Immature natural killer cell (primary cell): ENCODE results near the gene DDX60. TPM values are rescaled to one million over a fixed set of nuclear protein-coding genes. Genes with fewer than 3 reads are reported as not detected.
"Not testable (repeated sequence)": the region's sequence is repeated elsewhere in the genome, so short reads cannot be mapped to it uniquely, and the experiment has no call there.

Source experiments
- DNase-seq, 3 donors: peaks; one replicate each; pipeline ENCODE4 v3.0.0; 2022; ENCODE audit warnings: mixed read lengths in 1 of 3
- H3K27ac Mint-ChIP-seq, 6 donors: one replicate each; pipeline ENCODE4 v1.8.0; 2020; ENCODE audit warnings: mixed read lengths in 6 of 6, mild to moderate bottlenecking in 5 of 6, inconsistent platforms in 4 of 6, moderate library complexity in 3 of 6
- H3K27me3 Mint-ChIP-seq, 3 donors: one replicate each; pipeline ENCODE4 v1.8.0; 2020 to 2021; ENCODE audit warnings: low read depth in 3 of 3, mild to moderate bottlenecking in 3 of 3, mixed read lengths in 3 of 3, moderate library complexity in 3 of 3, inconsistent platforms in 1 of 3
- H3K36me3 Mint-ChIP-seq, 3 donors: one replicate each; pipeline ENCODE4 v1.8.0; 2020; ENCODE audit warnings: mixed read lengths in 3 of 3, inconsistent platforms in 2 of 3, mild to moderate bottlenecking in 2 of 3
- H3K4me1 Mint-ChIP-seq, 2 donors: one replicate each; pipeline ENCODE4 v1.8.0; 2020; ENCODE audit warnings: inconsistent platforms in 2 of 2, mild to moderate bottlenecking in 2 of 2, mixed read lengths in 2 of 2, moderate library complexity in 1 of 2
- H3K4me3 Mint-ChIP-seq, 5 donors: one replicate each; pipeline ENCODE4 v1.8.0; 2020; ENCODE audit warnings: mild to moderate bottlenecking in 5 of 5, mixed read lengths in 5 of 5, inconsistent platforms in 3 of 5, moderate library complexity in 3 of 5
- H3K9me3 Mint-ChIP-seq, 6 donors: one replicate each; pipeline ENCODE4 v1.8.0; 2020; ENCODE audit warnings: mild to moderate bottlenecking in 6 of 6, mixed read lengths in 6 of 6, inconsistent platforms in 4 of 6, moderate library complexity in 3 of 6
- polyA plus RNA-seq, 3 donors: library from polyadenylated mRNA; unstranded; fragments of 300-500 nt; fragmentation: Illumina TruSeq; gene quantifications; one replicate each; pipeline ENCODE4 v1.2.3, GENCODE V29; 2021

DDX60 gene
- polyA plus RNA-seq, 3 donors from 2014 or later: 17.7 to 31.8 (median 20.1) TPM

DNA sequence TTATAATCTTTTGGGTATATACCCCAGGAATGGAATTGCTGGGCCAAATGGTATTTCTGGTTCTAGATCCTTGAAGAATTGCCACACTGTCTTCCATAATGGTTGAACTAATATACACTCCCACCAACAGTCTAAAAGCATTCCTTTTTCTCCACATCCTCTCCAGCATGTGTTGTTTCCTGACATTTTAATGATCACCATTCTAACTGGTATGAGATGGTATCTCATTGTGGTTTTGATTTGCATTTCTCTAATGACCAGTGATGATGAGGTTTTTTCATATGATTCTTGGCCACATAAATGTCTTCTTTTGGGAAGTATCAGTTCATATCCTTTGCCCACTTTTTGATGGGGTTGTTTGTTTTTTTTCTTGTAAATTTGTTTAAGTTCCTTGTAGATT is 105.0 kb downstream of the DDX60 start:
- H3K36me3 Mint-ChIP-seq: peaks cover 53 to 79% (median 59%) of the 10 kb centered on the region in 3 donors
- not testable (repeated sequence) for DNase-seq, H3K4me1 Mint-ChIP-seq, H3K27me3 Mint-ChIP-seq, H3K27ac Mint-ChIP-seq, H3K9me3 Mint-ChIP-seq, H3K4me3 Mint-ChIP-seq

DNA sequence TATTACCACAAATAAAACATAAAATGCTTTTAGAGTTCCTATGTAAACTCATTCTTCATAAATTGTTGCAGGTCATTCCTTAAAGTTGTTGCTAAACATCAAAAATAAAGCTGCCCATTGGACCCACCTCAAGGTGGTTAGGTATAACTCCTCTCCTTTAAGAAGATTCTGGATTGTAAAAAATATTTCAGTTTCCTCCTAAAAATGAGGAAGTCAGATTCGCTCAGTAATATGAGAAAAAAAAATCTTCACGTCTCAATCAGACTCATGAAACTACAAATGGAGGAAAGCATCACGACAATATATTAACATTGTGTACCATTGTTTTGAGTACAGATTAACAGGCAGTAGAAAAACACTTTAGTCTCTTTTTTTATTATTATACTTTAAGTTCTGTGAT is 105.9 kb downstream of the DDX60 start:
- H3K4me3 Mint-ChIP-seq: no peak overlapping the region
- DNase-seq: no peak
- peaks cover 46 to 72% (median 54%) of the 10 kb centered on the region in 3 donors for H3K36me3 Mint-ChIP-seq
- peaks cover 0 to 7% (median 4%) of the 10 kb centered on the region in 6 donors for H3K9me3 Mint-ChIP-seq
- no peak overlapping the region for H3K27ac Mint-ChIP-seq
- no peaks in the 10 kb centered on the region for H3K27me3 Mint-ChIP-seq
- no peaks in the 10 kb centered on the region for H3K4me1 Mint-ChIP-seq

- peaks cover 4 to 20% (median 9%) of the 10 kb centered on the region in 6 donors for H3K9me3 Mint-ChIP-seq
- no peak for DNase-seq
- no peak overlapping the region for H3K27ac Mint-ChIP-seq
- no peak overlapping the region for H3K4me3 Mint-ChIP-seq
- no peaks in the 10 kb centered on the region for H3K4me1 Mint-ChIP-seq
- H3K27me3 Mint-ChIP-seq: peaks cover 2 to 4% (median 3%) of the 10 kb centered on the region in 3 donors
- peaks cover 13 to 45% (median 35%) of the 10 kb centered on the region in 3 donors for H3K36me3 Mint-ChIP-seq
Measured at GRCh38 chr4:168208957-168209614, 109.5 kb downstream of the DDX60 start.

- DNase-seq: no peak
- Mint-ChIP-seq H3K36me3 (peaks cover 8 to 27% (median 15%) of the 10 kb centered on the region in 3 donors), H3K27ac (no peak overlapping the region), H3K4me1 (no peaks in the 10 kb centered on the region), H3K27me3 (peaks cover 2 to 4% (median 3%) of the 10 kb centered on the region in 3 donors), H3K9me3 (peaks cover 10 to 33% (median 18%) of the 10 kb centered on the region in 6 donors), H3K4me3 (no peak overlapping the region)
Measured at GRCh38 chr4:168203233-168203911, 115.2 kb downstream of the DDX60 start.

GRCh38 chr4:168200685-168201084 is 117.9 kb downstream of the DDX60 start:
- H3K27me3 Mint-ChIP-seq: peaks cover 0 to 4% (median 2%) of the 10 kb centered on the region in 3 donors
- no peak overlapping the region for H3K4me3 Mint-ChIP-seq
- no peaks in the 10 kb centered on the region for H3K4me1 Mint-ChIP-seq
- H3K27ac Mint-ChIP-seq: no peak overlapping the region
- peaks cover 8 to 14% (median 12%) of the 10 kb centered on the region in 3 donors for H3K36me3 Mint-ChIP-seq
- peaks cover 7 to 30% (median 17%) of the 10 kb centered on the region in 6 donors for H3K9me3 Mint-ChIP-seq
- DNase-seq: no peak

GRCh38 chr4:168199260-168199957 is 119.1 kb downstream of the DDX60 start:
- Mint-ChIP-seq H3K4me1 (no peaks in the 10 kb centered on the region), H3K27ac (no peak overlapping the region), H3K27me3 (peaks cover 0 to 1% (median 0%) of the 10 kb centered on the region in 3 donors), H3K4me3 (no peak overlapping the region), H3K9me3 (peaks cover 4 to 21% (median 14%) of the 10 kb centered on the region in 6 donors), H3K36me3 (peaks cover 7 to 11% (median 8%) of the 10 kb centered on the region in 3 donors)
- DNase-seq: no peak

DNA sequence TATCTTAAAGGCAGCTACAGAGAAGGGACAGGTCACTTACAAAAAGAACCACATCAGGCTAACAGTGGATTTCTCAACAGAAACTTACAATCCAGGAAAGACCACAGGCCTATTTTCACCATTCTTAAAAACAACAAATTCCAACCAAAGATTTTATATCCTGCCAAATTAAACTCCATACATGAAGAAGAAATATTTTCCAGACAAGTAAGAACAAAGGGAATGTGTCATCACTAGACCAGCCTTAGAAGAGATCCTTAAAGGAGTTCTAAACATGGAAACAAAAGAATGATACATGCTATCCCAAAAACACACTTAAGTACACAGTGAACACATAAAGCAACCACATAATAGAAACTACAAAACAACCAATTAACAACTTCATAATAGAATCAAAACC is 120.6 kb downstream of the DDX60 start:
- Mint-ChIP-seq H3K27ac (no peak overlapping the region), H3K4me1 (no peaks in the 10 kb centered on the region), H3K9me3 (peaks cover 0 to 9% (median 6%) of the 10 kb centered on the region in 6 donors), H3K27me3 (no peaks in the 10 kb centered on the region), H3K4me3 (no peak overlapping the region), H3K36me3 (peaks cover 7 to 9% (median 8%) of the 10 kb centered on the region in 3 donors)
- no peak for DNase-seq

DNA sequence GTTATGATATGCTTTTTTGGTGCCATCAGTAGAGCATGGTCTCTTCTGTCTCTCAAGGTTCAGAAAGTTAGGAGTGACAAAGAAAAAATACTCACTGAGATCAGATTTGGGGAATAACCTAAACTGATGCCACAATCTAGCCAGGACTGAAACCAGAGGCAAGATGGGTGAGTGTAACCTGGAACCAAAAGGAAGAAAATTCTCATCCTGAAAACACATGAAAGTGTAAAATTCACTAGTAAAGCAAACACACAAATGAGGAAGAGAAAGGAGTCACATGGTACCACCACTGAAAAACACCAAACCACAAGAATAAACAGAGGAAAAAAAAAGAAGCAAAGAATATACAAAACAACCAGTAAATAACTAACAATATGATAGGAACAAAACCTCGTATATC is 129.8 kb downstream of the DDX60 start:
- H3K9me3 Mint-ChIP-seq: no peaks in the 10 kb centered on the region
- H3K4me1 Mint-ChIP-seq: no peaks in the 10 kb centered on the region
- H3K4me3 Mint-ChIP-seq: no peak overlapping the region
- no peak for DNase-seq
- peaks cover 0 to 7% (median 3%) of the 10 kb centered on the region in 3 donors for H3K36me3 Mint-ChIP-seq
- no peak overlapping the region for H3K27ac Mint-ChIP-seq
- peaks cover 0 to 3% (median 0%) of the 10 kb centered on the region in 3 donors for H3K27me3 Mint-ChIP-seq

DNA sequence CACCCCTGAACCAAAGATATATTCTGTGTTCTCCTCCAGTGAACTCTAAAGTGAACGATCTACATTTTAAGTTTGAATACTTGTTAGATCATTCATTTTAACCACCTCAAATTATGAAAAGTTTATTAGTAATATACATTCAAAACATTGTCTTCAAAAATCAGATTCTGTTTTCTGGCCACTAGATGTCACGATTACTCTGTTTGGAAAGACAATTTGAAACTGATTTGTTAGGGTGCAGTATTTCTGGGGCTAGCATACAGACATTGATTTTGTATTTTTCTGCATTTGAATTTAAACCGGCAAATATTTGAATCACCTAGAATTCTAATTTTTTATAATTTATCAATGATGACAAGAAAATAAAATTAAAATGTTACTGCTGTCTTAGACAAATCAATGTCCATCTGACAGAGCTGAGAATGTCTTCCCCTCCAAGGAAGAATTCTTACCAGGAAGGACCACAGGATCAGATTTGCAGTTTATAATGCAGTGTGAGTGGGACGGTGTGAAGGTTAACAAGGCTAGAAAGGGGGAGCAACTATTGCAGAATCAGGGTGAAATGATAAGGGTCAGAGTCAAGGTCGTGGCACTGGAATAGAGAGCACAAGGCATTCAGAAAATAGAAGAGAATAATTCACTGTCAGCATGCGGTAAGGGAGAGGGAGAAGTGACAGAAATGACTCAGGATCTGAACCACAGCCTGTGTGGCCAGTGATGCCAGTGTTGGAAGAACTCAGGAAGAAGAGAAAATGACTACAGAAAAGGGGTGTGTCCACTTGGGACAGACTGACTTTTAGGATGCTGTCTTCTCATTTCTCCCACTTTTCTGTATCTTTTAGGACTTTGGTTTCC is 134.6 kb downstream of the DDX60 start:
- DNase-seq: no peak
- Mint-ChIP-seq H3K4me3 (no peak overlapping the region), H3K27me3 (no peaks in the 10 kb centered on the region), H3K36me3 (peaks cover 0 to 4% (median 0%) of the 10 kb centered on the region in 3 donors), H3K9me3 (no peaks in the 10 kb centered on the region), H3K27ac (peak overlapping the region in 1 of 6 donors; percentile 28), H3K4me1 (no peaks in the 10 kb centered on the region)

- H3K36me3 Mint-ChIP-seq: no peaks in the 10 kb centered on the region
- no peak for DNase-seq
- no peak overlapping the region for H3K27ac Mint-ChIP-seq
- H3K4me3 Mint-ChIP-seq: no peak overlapping the region
- peaks cover 0 to 4% (median 0%) of the 10 kb centered on the region in 3 donors for H3K27me3 Mint-ChIP-seq
- no peaks in the 10 kb centered on the region for H3K4me1 Mint-ChIP-seq
- H3K9me3 Mint-ChIP-seq: no peaks in the 10 kb centered on the region
Measured at GRCh38 chr4:168177546-168178149, 140.9 kb downstream of the DDX60 start.

DNA sequence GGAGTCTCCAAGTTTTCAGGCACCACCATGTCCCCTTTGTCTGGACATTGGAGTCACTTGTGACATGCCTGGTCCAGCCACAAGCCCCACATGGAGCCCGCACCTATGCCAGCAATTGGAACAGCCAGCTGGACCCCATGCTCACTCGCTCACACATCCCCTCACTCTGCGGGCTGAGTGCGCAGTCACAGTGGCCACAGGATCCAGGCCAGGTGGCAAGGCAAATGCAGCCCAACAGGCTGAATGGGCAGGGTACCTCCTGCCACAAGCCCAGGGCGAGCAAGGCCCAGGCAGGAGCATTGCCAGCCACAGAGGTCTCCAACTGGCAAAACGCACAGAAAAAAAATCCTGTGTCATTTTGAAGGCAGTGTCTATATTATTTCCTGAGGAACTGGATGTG is 144.2 kb downstream of the DDX60 start:
- Mint-ChIP-seq H3K27me3 (peaks cover 0 to 4% (median 0%) of the 10 kb centered on the region in 3 donors), H3K9me3 (no peaks in the 10 kb centered on the region)
- DNase-seq: no peak

GRCh38 chr4:168167714-168168284 is 150.8 kb downstream of the DDX60 start:
- no peak overlapping the region for H3K4me3 Mint-ChIP-seq
- H3K9me3 Mint-ChIP-seq: no peaks in the 10 kb centered on the region
- peaks cover 0 to 3% (median 1%) of the 10 kb centered on the region in 3 donors for H3K27me3 Mint-ChIP-seq
- H3K36me3 Mint-ChIP-seq: peaks cover 0 to 4% (median 0%) of the 10 kb centered on the region in 3 donors
- H3K27ac Mint-ChIP-seq: no peak overlapping the region
- no peaks in the 10 kb centered on the region for H3K4me1 Mint-ChIP-seq
- DNase-seq: no peak

More for the DNA sequence above, 144.2 kb downstream of the DDX60 start:
- H3K4me1 Mint-ChIP-seq: no peaks in the 10 kb centered on the region
- peaks cover 0 to 4% (median 0%) of the 10 kb centered on the region in 3 donors for H3K36me3 Mint-ChIP-seq
- H3K27ac Mint-ChIP-seq: no peak overlapping the region
- no peak overlapping the region for H3K4me3 Mint-ChIP-seq
